Measurements from ENCODE around the gene NINJ2. TPM values are rescaled to one million over a fixed set of nuclear protein-coding genes. Genes with fewer than 3 reads are reported as not detected.

The NINJ2 gene
- total RNA-seq, 2 donors from 2014 or later: 3.3 to 5.5 TPM

- peak; percentile 43 for ATAC-seq
- no peak for DNase-seq
- intact Hi-C loops (cut with DNase I, micrococcal nuclease): loop anchor here in 1 of 2 donors (5.0 kb wide), 1 partner anchor 544 kb away; no protein-coding TSS in a partner anchor
These were observed 94.8 kb downstream of the NINJ2 start for GRCh38 chr12:568486-568885.

DNA sequence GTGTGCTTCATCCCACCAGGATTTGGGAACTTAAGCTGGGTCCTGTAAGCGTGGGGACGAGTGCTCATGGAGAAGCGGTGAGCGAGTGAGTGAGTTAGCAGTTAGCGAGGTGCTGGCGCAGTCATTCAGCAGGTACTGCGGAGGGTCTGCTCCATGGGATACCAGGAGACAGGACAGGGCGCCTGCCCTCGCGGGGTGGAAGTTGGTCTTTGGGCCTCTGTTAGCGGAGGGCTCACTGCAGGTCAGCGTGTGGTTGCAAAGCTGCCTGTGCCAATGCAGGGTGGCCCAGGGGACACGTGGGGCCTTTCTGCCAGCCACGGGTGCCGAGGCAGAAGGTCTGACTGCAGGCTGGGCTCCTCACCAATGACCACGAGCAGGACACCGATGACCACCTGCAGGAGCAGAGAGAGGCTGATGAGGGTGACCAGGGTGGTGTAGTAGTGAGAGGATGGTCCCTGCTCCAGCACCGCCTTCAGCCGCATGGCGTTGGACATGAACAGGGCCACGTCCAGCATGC lies 97.6 kb downstream of the NINJ2 start:
- ATAC-seq (no peak), DNase-seq (no peak)
- intact Hi-C loops (cut with DNase I, micrococcal nuclease): loop anchor here in 1 of 2 donors (5.0 kb wide), 1 partner anchor 547 kb away; no protein-coding TSS in a partner anchor

GRCh38 chr12:565161-565560 lies 98.1 kb downstream of the NINJ2 start:
- intact Hi-C loops (cut with DNase I, micrococcal nuclease): loop anchor here in 1 of 2 donors (5.0 kb wide), 1 partner anchor 547 kb away; no protein-coding TSS in a partner anchor
- no peak for ATAC-seq
- no peak for DNase-seq

DNA sequence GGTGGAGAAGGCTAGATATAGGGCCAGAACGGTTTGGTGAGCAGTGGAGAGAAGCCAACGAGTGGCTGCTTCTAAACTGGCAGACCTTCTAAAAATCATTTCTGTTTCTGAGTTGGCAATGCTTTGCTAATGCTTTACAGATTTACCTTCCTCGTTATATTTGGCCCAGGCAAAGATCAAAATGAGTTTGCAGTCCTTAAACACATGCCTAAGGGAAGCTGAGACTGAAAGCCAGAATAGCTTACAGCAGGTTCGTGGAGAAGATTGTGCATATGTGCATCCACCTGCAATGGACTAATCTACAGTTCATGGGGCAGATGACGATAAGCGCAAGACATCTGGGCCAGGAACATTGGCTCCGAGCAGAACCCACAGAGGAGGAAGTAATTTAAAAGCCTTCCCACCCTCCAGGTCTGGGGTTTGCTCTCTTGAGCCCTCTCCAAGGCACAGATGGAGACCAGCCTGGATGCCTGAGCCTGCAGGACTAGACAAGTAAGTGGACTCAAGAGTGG lies 99.4 kb downstream of the NINJ2 start:
- DNase-seq: no peak
- ATAC-seq: no peak
- intact Hi-C loops (cut with DNase I, micrococcal nuclease): loop anchor here in 1 of 2 donors (5.0 kb wide), 1 partner anchor 333 kb away; no protein-coding TSS in a partner anchor

DNA sequence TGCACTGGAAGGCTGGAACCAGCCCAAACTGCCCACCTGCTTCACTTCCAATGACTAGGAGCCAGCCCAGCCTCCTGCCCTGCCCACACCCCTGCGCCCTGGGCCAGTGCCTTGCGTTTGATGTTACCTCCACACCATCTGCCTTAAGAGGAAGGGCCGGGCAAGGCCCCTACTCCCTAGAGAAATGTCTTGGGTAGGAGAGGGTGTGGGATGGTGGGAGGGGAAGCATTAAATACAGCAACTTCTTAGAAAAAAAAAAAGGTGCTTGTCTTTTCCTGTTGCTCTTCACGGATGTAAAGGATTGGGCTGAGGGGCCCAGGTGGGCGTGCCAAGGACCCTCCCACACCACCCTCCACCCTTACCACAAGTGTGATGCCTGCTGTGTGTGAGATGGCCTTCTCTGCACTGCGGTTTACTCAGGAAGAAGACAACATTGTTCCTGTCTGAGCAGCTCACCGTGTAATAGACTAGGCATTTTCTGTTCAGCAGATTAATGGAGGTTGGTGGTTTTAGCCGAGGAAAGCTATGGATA lies 99.9 kb downstream of the NINJ2 start:
- ATAC-seq (no peak), DNase-seq (no peak)
- intact Hi-C loops (cut with DNase I, micrococcal nuclease): loop anchor here in 1 of 2 donors (5.0 kb wide), 1 partner anchor 334 kb away; no protein-coding TSS in a partner anchor

DNA sequence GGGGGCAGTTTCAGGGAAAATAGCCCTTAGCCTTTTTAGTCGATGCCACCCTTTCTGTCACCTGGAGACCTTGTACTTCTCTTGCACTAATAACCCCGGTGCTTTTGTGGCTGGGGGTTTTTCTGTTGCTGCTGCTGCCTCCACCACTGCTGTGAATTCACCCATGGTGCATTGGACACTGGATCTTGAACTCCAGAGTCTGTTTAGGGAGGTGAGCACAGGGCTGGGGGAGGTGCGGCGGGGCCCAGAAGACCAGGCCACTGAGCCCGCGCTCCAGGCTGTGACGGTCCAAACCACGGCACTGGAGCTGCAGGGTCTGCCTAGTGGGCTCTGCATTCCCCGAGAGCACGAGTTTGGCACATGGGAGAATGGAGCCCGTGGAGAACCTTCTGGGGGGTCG lies 100.6 kb downstream of the NINJ2 start:
- ATAC-seq (no peak), DNase-seq (no peak)
- intact Hi-C loops (cut with DNase I, micrococcal nuclease): loop anchor here in 1 of 2 donors (5.0 kb wide), 1 partner anchor 335 kb away; no protein-coding TSS in a partner anchor

- intact Hi-C loops (cut with DNase I, micrococcal nuclease): loop anchor here in 1 of 2 donors (5.0 kb wide), 1 partner anchor 335 kb away; no protein-coding TSS in a partner anchor
- peak in 1 of 2 donors; percentile 53 for DNase-seq
- peak; percentile 12 for ATAC-seq
These were observed 101.2 kb downstream of the NINJ2 start for GRCh38 chr12:561908-562593.

- no peak for DNase-seq
- intact Hi-C loops (cut with DNase I, micrococcal nuclease): loop anchor here in 1 of 2 donors (5.0 kb wide), 1 partner anchor 336 kb away; no protein-coding TSS in a partner anchor
- no peak for ATAC-seq
These were observed 101.9 kb downstream of the NINJ2 start for GRCh38 chr12:561391-561705.

DNA sequence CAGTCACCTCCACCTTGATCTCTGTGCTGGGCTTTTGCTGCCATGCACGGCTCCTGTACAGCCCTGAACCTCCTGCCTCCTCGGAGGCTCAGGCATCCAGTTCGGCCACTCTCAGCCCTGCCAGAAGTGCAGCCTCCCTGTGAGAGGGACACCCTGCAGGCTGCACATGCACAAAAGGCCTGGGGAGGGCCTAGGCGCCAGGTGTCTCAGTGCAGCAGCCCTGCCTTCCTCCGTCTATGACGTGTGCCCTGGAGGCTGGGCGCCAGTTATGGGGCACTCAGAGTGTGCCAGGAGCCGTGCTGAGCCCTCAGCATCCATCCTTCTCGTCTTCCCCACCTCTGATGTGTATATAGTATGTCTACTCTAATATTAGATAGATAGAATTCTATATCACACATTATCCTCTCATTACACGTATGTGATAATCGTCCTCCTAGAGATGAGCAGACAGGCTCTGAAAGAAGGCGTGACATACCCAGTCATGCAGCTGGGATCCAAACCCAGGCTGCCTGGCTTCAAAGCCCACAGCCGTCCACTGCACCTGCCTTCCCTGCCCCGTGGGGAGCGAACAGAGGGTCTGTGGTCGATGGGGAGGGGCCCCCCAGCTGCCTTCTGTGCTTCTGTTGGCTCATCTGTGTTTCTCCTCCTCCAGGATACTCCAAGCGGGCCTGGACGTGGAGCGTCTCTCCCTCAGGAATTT lies 102.4 kb downstream of the NINJ2 start:
- intact Hi-C loops (cut with DNase I, micrococcal nuclease): loop anchor here in 1 of 2 donors (5.0 kb wide), 1 partner anchor 336 kb away; no protein-coding TSS in a partner anchor
- ATAC-seq: no peak

GRCh38 chr12:559906-560455 lies 103.3 kb downstream of the NINJ2 start:
- DNase-seq: no peak
- no peak for ATAC-seq
- intact Hi-C loops (cut with DNase I, micrococcal nuclease): loop anchor here in 1 of 2 donors (5.0 kb wide), 1 partner anchor 337 kb away; no protein-coding TSS in a partner anchor

More for the DNA sequence above, 102.4 kb downstream of the NINJ2 start:
- no peak for DNase-seq

- ATAC-seq (no peak), DNase-seq (no peak)
- intact Hi-C loops (cut with DNase I, micrococcal nuclease): no loop called here
These were observed 103.9 kb downstream of the NINJ2 start for GRCh38 chr12:559208-559905.

DNA sequence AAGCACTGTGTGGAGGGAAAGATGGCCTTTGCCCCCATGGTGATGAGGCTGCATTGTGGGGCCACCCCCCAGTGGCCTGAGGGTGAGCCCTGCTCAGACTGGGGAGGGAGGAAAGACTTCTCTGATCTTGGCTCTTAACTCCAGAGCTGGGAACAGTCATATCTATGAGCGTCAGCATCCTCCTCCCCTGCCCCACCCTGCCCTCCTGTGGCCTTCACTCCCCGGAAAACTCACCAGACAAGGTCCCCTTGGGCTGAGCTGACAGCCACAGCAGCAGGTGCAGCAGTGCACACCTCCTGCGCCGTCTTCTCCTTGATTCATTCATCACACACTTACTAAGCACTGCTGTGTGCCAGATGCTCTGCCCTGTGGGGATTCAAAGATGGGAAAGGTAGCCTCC lies 104.7 kb downstream of the NINJ2 start:
- ATAC-seq: no peak
- DNase-seq: no peak
- intact Hi-C loops (cut with DNase I, micrococcal nuclease): no loop called here

DNA sequence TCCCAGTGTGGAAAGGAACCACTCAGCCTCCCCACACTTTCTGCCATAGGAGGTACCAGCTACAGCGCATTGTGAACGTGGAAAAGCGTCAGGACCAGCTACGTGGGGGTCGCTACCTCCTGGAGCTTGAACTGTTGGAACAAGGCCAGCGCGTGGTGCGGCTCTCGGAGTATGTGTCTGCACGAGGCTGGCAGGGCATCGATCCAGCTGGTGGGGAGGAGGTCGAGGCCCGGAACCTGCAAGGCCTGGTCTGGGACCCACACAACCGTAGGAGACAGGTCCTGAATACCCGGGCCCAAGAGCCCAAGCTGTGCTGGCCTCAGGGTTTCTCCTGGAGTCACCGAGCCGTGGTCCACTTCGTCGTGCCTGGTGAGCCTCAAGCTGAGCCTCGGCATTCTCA lies 106.7 kb downstream of the NINJ2 start:
- no peak for ATAC-seq
- intact Hi-C loops (cut with DNase I, micrococcal nuclease): no loop called here
- DNase-seq: no peak

- no peak for ATAC-seq
- DNase-seq: no peak
- intact Hi-C loops (cut with DNase I, micrococcal nuclease): no loop called here
These were observed 109.3 kb downstream of the NINJ2 start for GRCh38 chr12:554001-554285.

DNA sequence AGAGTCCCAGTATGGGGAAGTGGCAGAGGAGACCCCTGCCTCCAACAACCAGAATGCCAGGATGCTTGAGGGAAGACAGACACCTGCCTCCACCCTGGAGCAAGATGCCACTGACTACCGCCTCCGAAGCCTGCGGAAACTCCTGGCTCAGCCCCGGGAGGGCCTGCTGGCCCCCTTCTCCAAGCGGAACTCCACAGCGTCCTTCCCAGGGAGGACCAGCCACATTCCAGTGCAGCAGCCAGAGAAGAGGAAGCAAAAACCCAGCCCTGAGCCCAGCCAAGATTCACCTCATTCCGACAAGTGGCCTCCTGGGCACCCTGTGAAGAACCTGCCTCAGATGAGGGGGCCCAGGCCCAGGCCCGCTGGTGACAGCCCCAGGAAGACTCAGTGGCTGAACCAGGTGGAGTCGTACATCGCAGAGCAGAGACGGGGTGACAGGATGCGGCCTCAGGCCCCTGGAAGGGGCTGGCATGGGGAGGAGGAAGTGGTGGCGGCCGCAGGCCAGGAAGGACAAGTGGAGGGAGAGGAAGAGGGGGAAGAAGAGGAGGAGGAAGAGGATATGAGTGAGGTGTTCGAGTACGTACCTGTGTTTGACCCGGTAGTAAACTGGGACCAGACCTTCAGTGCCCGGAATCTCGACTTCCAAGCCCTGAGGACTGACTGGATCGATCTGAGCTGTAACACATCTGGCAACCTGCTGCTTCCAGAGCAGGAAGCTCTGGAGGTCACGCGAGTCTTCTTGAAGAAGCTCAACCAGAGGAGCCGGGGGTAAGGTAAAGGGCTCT lies 109.8 kb downstream of the NINJ2 start:
- intact Hi-C loops (cut with DNase I, micrococcal nuclease): no loop called here
- ATAC-seq (no peak), DNase-seq (no peak)

DNA sequence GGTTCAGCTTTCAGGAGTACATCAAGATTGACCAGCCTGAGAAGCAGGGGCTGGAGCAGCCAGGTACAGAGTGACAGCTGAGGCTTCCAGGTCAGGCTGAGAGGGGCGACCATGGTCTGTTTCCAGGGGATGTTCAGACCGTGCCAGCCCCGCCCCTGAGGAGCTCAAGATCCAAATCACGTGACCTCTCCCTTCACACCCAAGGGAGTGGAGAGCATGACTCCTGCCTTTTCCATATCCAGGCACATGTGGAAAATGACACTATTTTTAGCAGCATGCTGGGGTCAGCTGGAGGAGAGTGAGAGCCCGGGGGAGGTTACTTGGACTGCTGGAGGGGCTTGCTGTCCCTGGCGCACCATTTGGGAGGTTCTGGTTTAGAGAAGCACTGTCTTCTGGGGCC lies 110.8 kb downstream of the NINJ2 start:
- no peak for DNase-seq
- ATAC-seq: peak; percentile 14
- intact Hi-C loops (cut with DNase I, micrococcal nuclease): no loop called here

- DNase-seq (no peak), ATAC-seq (no peak)
- intact Hi-C loops (cut with DNase I, micrococcal nuclease): no loop called here
These were observed 112.6 kb downstream of the NINJ2 start for GRCh38 chr12:550473-551260.
